Astrocyte (in vitro differentiated cells and primary cell): ENCODE results near the gene PLIN5. TPM values are rescaled to one million over a fixed set of nuclear protein-coding genes. Genes with fewer than 3 reads are reported as not detected.
A peak's percentile ranks its signal among the peaks of the same experiment; 100 is the strongest.

ENCODE experiments used
- DNase-seq: peaks from one replicate; pipeline ENCODE4 v3.0.0-alpha.2; 2010; ENCODE audit warnings: low read depth
- FAIRE-seq: peaks from 2 replicates; lab custom pipeline; 2011; peaks lifted over from hg19 to GRCh38; lab: Jason Lieb, UNC
- H2AFZ ChIP-seq: 2 replicates; pipeline ENCODE4 v1.6.0; 2012; ENCODE audit warnings: low read depth, low read length, inconsistent platforms
- H3K27ac ChIP-seq: 2 replicates; pipeline ENCODE4 v1.5.1; 2011; ENCODE audit warnings: low read depth, low read length, inconsistent platforms
- H3K27me3 ChIP-seq: 2 replicates; pipeline ENCODE4 v1.6.0; 2011; ENCODE audit warnings: low read length, inconsistent platforms; ENCODE audit not compliant: insufficient read depth
- H3K36me3 ChIP-seq: 2 replicates; pipeline ENCODE4 v1.5.1; 2011; ENCODE audit warnings: low read length, inconsistent platforms; ENCODE audit not compliant: insufficient read depth
- H3K4me1 ChIP-seq: 2 replicates; pipeline ENCODE4 v1.5.1; 2011; ENCODE audit warnings: low read length, inconsistent platforms; ENCODE audit not compliant: insufficient read depth
- H3K4me2 ChIP-seq: 2 replicates; pipeline ENCODE4 v1.6.0; 2012; ENCODE audit warnings: low read length, inconsistent platforms
- H3K4me3 ChIP-seq: 2 replicates; pipeline ENCODE4 v1.5.1; 2011; ENCODE audit warnings: low read depth, mild to moderate bottlenecking, low read length, inconsistent platforms; ENCODE audit not compliant: insufficient read depth
- H3K79me2 ChIP-seq: 2 replicates; pipeline ENCODE4 v1.6.0; 2012; ENCODE audit warnings: mild to moderate bottlenecking, low read length, inconsistent platforms; ENCODE audit not compliant: insufficient read depth
- H3K9ac ChIP-seq: 2 replicates; pipeline ENCODE4 v1.6.0; 2012; ENCODE audit warnings: mild to moderate bottlenecking, low read length, inconsistent platforms
- H3K9me3 ChIP-seq: 2 replicates; pipeline ENCODE4 v1.5.1; 2012; ENCODE audit warnings: low read depth, mild to moderate bottlenecking, low read length, inconsistent platforms; ENCODE audit not compliant: insufficient read depth
- H4K20me1 ChIP-seq: 2 replicates; pipeline ENCODE4 v1.6.0; 2012; ENCODE audit warnings: low read length, inconsistent platforms; ENCODE audit not compliant: insufficient read depth
- H3K27ac Mint-ChIP-seq: one replicate; pipeline ENCODE4 v1.8.0; 2021; ENCODE audit warnings: mild to moderate bottlenecking, mixed read lengths; ENCODE audit not compliant: unreplicated experiment
- H3K27me3 Mint-ChIP-seq: one replicate; pipeline ENCODE4 v1.8.0; 2021; ENCODE audit warnings: low read depth, mixed read lengths; ENCODE audit not compliant: unreplicated experiment
- H3K36me3 Mint-ChIP-seq: one replicate; pipeline ENCODE4 v1.8.0; 2021; ENCODE audit warnings: low read depth, mixed read lengths; ENCODE audit not compliant: unreplicated experiment
- H3K4me1 Mint-ChIP-seq: one replicate; pipeline ENCODE4 v1.8.0; 2021; ENCODE audit warnings: low read depth, mixed read lengths; ENCODE audit not compliant: unreplicated experiment
- H3K4me3 Mint-ChIP-seq: one replicate; pipeline ENCODE4 v1.8.0; 2021; ENCODE audit warnings: mild to moderate bottlenecking, moderate library complexity, mixed read lengths; ENCODE audit not compliant: unreplicated experiment
- H3K9me3 Mint-ChIP-seq: one replicate; pipeline ENCODE4 v1.8.0; 2021; ENCODE audit warnings: mild to moderate bottlenecking, mixed read lengths; ENCODE audit not compliant: unreplicated experiment
- CTCF ChIP-seq: IDR thresholded peaks from 2 replicates; pipeline ENCODE4 v1.5.1; 2011; ENCODE audit warnings: low read depth, mild to moderate bottlenecking, inconsistent platforms, low read length, moderate library complexity; ENCODE audit not compliant: insufficient read depth
- EZH2 ChIP-seq: IDR thresholded peaks from 2 replicates; pipeline ENCODE4 v1.6.1; 2012; ENCODE audit warnings: mild to moderate bottlenecking, low read length, inconsistent platforms; ENCODE audit not compliant: insufficient read depth
- total RNA-seq: library from RNA; stranded (reverse); gene quantifications from 2 replicates; pipeline ENCODE4 v1.2.1, GENCODE V29; 2021

The PLIN5 gene
- total RNA-seq, 1 donor from 2014 or later, result not detected

DNA sequence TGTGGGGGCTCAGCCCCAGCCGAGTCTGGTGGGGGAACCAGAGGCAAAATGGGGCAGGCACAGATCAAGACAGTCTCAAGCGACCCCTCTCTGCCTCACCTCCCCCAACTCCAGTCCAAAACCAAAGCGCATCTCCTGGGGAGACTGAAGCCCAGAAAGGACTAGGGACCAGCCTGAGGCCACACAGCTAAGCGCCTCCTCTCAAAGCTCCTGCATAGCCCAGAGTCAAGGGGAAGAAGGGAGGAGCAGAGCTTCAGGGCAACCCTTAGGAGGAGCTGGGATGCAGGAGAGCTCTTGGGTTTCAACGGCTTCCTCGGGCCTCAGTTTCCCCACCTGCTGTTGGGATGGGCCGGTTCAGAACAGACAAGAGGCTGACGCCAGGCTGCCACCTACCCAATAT is 44.4 kb upstream of the PLIN5 start:
- Mint-ChIP-seq H3K4me1 (peaks cover 6% of the 10 kb centered on the region), H3K36me3 (peaks cover 2% of the 10 kb centered on the region), H3K4me3 (peak overlapping the region; percentile 50), H3K27me3 (peaks cover 12% of the 10 kb centered on the region), H3K27ac (no peak overlapping the region), H3K9me3 (no peaks in the 10 kb centered on the region)
- Histone ChIP-seq H2AFZ (no peak overlapping the region), H3K4me3 (no peak overlapping the region), H3K27ac (no peak overlapping the region), H3K27me3 (peaks cover 27% of the 10 kb centered on the region), H3K9me3 (no peaks in the 10 kb centered on the region), H3K9ac (no peak overlapping the region), H4K20me1 (no peaks in the 10 kb centered on the region), H3K79me2 (no peaks in the 10 kb centered on the region), H3K4me2 (no peak overlapping the region), H3K4me1 (peaks cover 16% of the 10 kb centered on the region), H3K36me3 (no peaks in the 10 kb centered on the region)
- FAIRE-seq (no peak), DNase-seq (no peak)
- TF ChIP-seq CTCF (no peak), EZH2 (no peak)

- DNase-seq, result no peak
- Mint-ChIP-seq H3K4me3 (peak overlapping the region; percentile 4), H3K9me3 (no peaks in the 10 kb centered on the region), H3K4me1 (peaks cover 6% of the 10 kb centered on the region), H3K27me3 (peaks cover 12% of the 10 kb centered on the region), H3K27ac (peak overlapping the region; percentile 4), H3K36me3 (peaks cover 2% of the 10 kb centered on the region)
- H3K4me2 ChIP-seq, result no peak overlapping the region
- H3K27ac ChIP-seq, result no peak overlapping the region
- H2AFZ ChIP-seq, result no peak overlapping the region
- no peaks in the 10 kb centered on the region for H4K20me1 ChIP-seq
- H3K79me2 ChIP-seq, result no peaks in the 10 kb centered on the region
- H3K4me3 ChIP-seq, result no peak overlapping the region
- FAIRE-seq, result no peak
- peaks cover 15% of the 10 kb centered on the region for H3K4me1 ChIP-seq
- no peak overlapping the region for H3K9ac ChIP-seq
- TF ChIP-seq CTCF, result no peak
- TF ChIP-seq EZH2, result peak; percentile 11
- peaks cover 27% of the 10 kb centered on the region for H3K27me3 ChIP-seq
- no peaks in the 10 kb centered on the region for H3K36me3 ChIP-seq
- no peaks in the 10 kb centered on the region for H3K9me3 ChIP-seq
Measured at GRCh38 chr19:4578552-4579248, 43.7 kb upstream of the PLIN5 start.
